ENCODE data around the gene RHOC.

Gene RHOC

GRCh38 chr1:112702420-112703261 lies 4.3 kb downstream of the RHOC start:
- TF ChIP-seq SPI1 (IDR thresholded peaks at IDR 0.05; ENCODE audit: borderline replicate concordance, low read depth) (no peak), POLR2AphosphoS5 (IDR thresholded peaks at IDR 0.05; ENCODE audit: low read depth) (no peak), REST (IDR thresholded peaks at IDR 0.05; ENCODE audit: insufficient replicate concordance, low read depth) (no peak), CTCF (IDR thresholded peaks at IDR 0.05; ENCODE audit: insufficient read depth, low read length) (no peak), GABPA (IDR thresholded peaks at IDR 0.05; ENCODE audit: low read depth) (no peak)
- Histone ChIP-seq H3K27me3 (ENCODE audit: insufficient read depth, poor library complexity, severe bottlenecking) (peaks cover 6% of the 10 kb centered on the region), H3K27ac (replicated peaks) (no peak overlapping the region), H3K4me3 (replicated peaks; ENCODE audit: insufficient read depth, low read length) (no peak overlapping the region)
- DNase-seq (ENCODE audit: low read depth in 1 of 2, low spot score in 1 of 2), result no peak

- Histone ChIP-seq H3K4me3 (replicated peaks; ENCODE audit: insufficient read depth, low read length) (no peak overlapping the region), H3K27ac (replicated peaks) (no peak overlapping the region)
- TF ChIP-seq CTCF (IDR thresholded peaks at IDR 0.05; ENCODE audit: insufficient read depth, low read length) (no peak), GABPA (IDR thresholded peaks at IDR 0.05; ENCODE audit: low read depth) (no peak), REST (IDR thresholded peaks at IDR 0.05; ENCODE audit: insufficient replicate concordance, low read depth) (no peak), SPI1 (IDR thresholded peaks at IDR 0.05; ENCODE audit: borderline replicate concordance, low read depth) (no peak), POLR2AphosphoS5 (IDR thresholded peaks at IDR 0.05; ENCODE audit: low read depth) (no peak)
Measured at GRCh38 chr1:112702067-112702395, 4.9 kb downstream of the RHOC start.

GRCh38 chr1:112701227-112702066 lies 5.5 kb downstream of the RHOC start:
- H3K27me3 ChIP-seq (ENCODE audit: insufficient read depth, poor library complexity, severe bottlenecking), result peaks cover 1% of the 10 kb centered on the region
- DNase-seq (ENCODE audit: low read depth in 1 of 2, low spot score in 1 of 2), result no peak
- TF ChIP-seq POLR2AphosphoS5 (IDR thresholded peaks at IDR 0.05; ENCODE audit: low read depth), result no peak
- no peak for TF ChIP-seq REST (IDR thresholded peaks at IDR 0.05; ENCODE audit: insufficient replicate concordance, low read depth)
- no peak for TF ChIP-seq CTCF (IDR thresholded peaks at IDR 0.05; ENCODE audit: insufficient read depth, low read length)
- no peak for TF ChIP-seq SPI1 (IDR thresholded peaks at IDR 0.05; ENCODE audit: borderline replicate concordance, low read depth)
- no peak for TF ChIP-seq GABPA (IDR thresholded peaks at IDR 0.05; ENCODE audit: low read depth)
- no peak overlapping the region for H3K27ac ChIP-seq (replicated peaks)
- no peak overlapping the region for H3K4me3 ChIP-seq (replicated peaks; ENCODE audit: insufficient read depth, low read length)

More at GRCh38 chr1:112702067-112702395, 4.9 kb downstream of the RHOC start:
- DNase-seq (ENCODE audit: low read depth in 1 of 2, low spot score in 1 of 2), result no peak
- H3K27me3 ChIP-seq (ENCODE audit: insufficient read depth, poor library complexity, severe bottlenecking), result peaks cover 5% of the 10 kb centered on the region

Measured in HL-60 (cell line).